KG1 (cell line): Measurements from ENCODE around the gene COA8.

Experiments
- DNase-seq: peaks from one replicate; lab custom pipeline; 2025; lab: John Stamatoyannopoulos, UW

COA8 gene

DNA sequence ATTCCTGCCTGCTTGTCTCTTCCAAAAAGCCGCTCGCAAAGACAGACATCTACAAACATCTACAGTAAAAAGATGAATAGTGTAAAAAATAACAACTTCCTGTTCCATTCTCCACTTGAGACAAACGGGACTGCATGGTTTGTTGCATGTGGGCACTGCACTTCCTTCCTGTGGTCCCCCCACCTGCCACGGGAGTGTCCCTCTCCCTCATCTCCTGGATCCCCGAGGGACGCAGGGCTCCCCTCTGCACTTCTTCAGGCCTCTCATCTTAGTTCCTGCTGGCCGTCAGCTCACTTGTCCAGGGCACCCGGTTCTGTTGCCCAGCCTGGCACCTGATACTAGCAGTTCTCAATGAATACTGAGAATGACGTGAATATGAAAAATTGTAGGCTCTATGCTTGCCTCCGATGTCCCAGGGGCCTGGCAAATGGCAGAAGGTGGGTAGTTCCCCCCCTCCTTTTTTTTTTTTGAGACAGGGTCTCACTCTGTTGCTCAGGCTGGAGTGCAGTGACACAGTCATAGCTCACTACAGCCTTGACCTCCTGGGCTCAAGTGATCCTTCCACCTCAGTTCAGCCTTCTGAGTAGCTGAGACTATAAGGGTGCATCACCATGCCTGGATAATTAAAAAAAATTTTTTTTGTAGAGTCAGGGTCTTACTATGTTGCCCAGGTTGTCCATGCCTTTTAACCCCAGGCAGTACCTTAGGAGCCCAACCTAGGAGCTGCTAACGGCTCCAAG lies 62.8 kb downstream of the COA8 start:
- DNase-seq: no peak

- no peak for DNase-seq
Observed at GRCh38 chr14:103626146-103626850, 63.5 kb downstream of the COA8 start.

GRCh38 chr14:103627073-103628025 lies 64.6 kb downstream of the COA8 start:
- DNase-seq: no peak

GRCh38 chr14:103628221-103628683 lies 65.5 kb downstream of the COA8 start:
- DNase-seq: no peak

DNA sequence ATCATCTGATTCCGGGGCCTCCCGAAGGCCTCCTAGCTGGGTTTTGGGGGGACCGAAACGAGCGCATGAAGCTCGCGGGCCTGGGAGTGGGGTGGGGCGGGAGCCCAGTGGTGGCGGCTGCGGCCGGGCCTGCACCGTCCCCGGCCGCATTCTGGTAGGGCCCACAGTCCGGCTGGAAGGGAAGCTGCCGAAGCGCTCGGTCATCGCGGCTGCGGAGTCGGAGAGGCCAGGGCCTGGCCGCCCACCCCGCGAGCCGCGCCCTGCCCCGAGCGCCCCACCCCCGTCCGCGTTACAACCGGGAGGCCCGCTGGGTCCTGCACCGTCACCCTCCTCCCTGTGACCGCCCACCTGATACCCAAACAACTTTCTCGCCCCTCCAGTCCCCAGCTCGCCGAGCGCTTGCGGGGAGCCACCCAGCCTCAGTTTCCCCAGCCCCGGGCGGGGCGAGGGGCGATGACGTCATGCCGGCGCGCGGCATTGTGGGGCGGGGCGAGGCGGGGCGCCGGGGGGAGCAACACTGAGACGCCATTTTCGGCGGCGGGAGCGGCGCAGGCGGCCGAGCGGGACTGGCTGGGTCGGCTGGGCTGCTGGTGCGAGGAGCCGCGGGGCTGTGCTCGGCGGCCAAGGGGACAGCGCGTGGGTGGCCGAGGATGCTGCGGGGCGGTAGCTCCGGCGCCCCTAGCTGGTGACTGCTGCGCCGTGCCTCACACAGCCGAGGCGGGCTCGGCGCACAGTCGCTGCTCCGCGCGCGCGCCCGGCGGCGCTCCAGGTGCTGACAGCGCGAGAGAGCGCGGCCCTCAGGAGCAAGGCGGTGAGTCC lies 66.1 kb downstream of the COA8 start, which contains the start of gene KLC1:
TSS of gene KLC1 (plus strand) at position 528 of the 819 bp plus-strand sequence. CDS start 25,354 bp downstream, outside the sequence.
- DNase-seq: peak; percentile 50

- DNase-seq: peak; percentile 6
Observed at GRCh38 chr14:103629503-103630121, 66.9 kb downstream of the COA8 start.

- DNase-seq: no peak
Observed at GRCh38 chr14:103630364-103631108, 67.8 kb downstream of the COA8 start.

- DNase-seq: no peak
Observed at GRCh38 chr14:103633391-103633790, 70.6 kb downstream of the COA8 start.

GRCh38 chr14:103634156-103634555 lies 71.4 kb downstream of the COA8 start:
- no peak for DNase-seq

GRCh38 chr14:103638594-103638993 lies 75.8 kb downstream of the COA8 start:
- DNase-seq: no peak
